Upper lobe of right lung (tissue), 1 donor: ENCODE data around the gene CDC42SE2. TPM values are rescaled to one million over a fixed set of nuclear protein-coding genes. Genes with fewer than 3 reads are reported as not detected.

ENCODE experiments used
- ATAC-seq: fragments of 200-7000 bp; cut with Tn5 transposase; one replicate; pipeline ENCODE4 v1.9.1; 2020; ENCODE audit warnings: mild to moderate bottlenecking, moderate library complexity
- DNase-seq: peaks from one replicate; pipeline ENCODE4 v3.0.0-alpha.2; 2020
- H3K27ac ChIP-seq: fragments of 200-600 bp; one replicate; pipeline ENCODE4 v1.8.0; 2022
- H3K27me3 ChIP-seq: fragments of 200-600 bp; one replicate; pipeline ENCODE4 v1.8.0; 2022; ENCODE audit warnings: mild to moderate bottlenecking
- H3K36me3 ChIP-seq: fragments of 200-600 bp; one replicate; pipeline ENCODE4 v1.8.0; 2022
- H3K4me1 ChIP-seq: fragments of 200-600 bp; one replicate; pipeline ENCODE4 v1.8.0; 2022
- H3K4me3 ChIP-seq: fragments of 200-600 bp; one replicate; pipeline ENCODE4 v1.8.0; 2022; ENCODE audit warnings: mild to moderate bottlenecking
- H3K9me3 ChIP-seq: fragments of 200-600 bp; one replicate; pipeline ENCODE4 v1.8.0; 2022
- intact Hi-C: fragments of 100-400 bp; cut with DNase I; formaldehyde crosslinking; loops from one replicate; pipeline ENCODE4 v1.11.0; 2022
- total RNA-seq: library from RNA; stranded (reverse); fragmentation: NEBNext Ultra II Directional; extraction: Animal tissue kit (Norgen Biotek cat#: 25700); gene quantifications from one replicate; pipeline ENCODE4 v1.2.1, GENCODE V29; 2021
- TF ChIP-seq, protein P1 (sequence below): fragments of 200-600 bp; IDR thresholded peaks from one replicate; pipeline ENCODE4 v1.8.0; 2022; ENCODE audit warnings: antibody characterized with exemption
- donor health status: DM: no; HTN: yes; CAD: no; lungs with severe emphysema.

Gene CDC42SE2
- total RNA-seq, 1 donor from 2014 or later, result 37.0 TPM

DNA sequence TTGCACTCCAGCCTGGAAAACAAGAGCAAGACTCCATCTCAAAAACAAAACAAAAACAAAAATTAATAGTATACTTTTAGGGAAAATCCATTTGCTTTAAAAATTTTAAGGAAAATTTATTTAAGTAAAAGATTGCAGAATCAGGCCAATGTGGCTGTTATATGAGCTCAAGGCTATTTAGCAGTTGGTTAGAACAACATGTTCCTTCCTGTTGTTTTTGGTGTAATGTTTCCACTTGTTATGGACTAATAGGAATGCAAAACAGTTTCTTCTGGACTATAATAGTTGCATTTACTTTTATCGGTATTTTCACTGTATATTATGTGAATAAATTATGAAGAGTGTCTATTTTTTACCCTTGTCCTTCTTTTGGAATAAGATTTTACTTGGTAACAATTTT is 3.0 kb upstream of the CDC42SE2 start:
- peaks cover 7% of the 10 kb centered on the region for H3K4me1 ChIP-seq
- intact Hi-C loops, result no loop called here
- H3K27me3 ChIP-seq, result no peaks in the 10 kb centered on the region
- ATAC-seq, result no peak
- TF ChIP-seq, protein P1, sequence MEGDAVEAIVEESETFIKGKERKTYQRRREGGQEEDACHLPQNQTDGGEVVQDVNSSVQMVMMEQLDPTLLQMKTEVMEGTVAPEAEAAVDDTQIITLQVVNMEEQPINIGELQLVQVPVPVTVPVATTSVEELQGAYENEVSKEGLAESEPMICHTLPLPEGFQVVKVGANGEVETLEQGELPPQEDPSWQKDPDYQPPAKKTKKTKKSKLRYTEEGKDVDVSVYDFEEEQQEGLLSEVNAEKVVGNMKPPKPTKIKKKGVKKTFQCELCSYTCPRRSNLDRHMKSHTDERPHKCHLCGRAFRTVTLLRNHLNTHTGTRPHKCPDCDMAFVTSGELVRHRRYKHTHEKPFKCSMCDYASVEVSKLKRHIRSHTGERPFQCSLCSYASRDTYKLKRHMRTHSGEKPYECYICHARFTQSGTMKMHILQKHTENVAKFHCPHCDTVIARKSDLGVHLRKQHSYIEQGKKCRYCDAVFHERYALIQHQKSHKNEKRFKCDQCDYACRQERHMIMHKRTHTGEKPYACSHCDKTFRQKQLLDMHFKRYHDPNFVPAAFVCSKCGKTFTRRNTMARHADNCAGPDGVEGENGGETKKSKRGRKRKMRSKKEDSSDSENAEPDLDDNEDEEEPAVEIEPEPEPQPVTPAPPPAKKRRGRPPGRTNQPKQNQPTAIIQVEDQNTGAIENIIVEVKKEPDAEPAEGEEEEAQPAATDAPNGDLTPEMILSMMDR, result no peak
- H3K36me3 ChIP-seq, result no peaks in the 10 kb centered on the region
- H3K4me3 ChIP-seq, result no peak overlapping the region
- H3K27ac ChIP-seq, result no peak overlapping the region
- no peaks in the 10 kb centered on the region for H3K9me3 ChIP-seq
- DNase-seq, result no peak

DNA sequence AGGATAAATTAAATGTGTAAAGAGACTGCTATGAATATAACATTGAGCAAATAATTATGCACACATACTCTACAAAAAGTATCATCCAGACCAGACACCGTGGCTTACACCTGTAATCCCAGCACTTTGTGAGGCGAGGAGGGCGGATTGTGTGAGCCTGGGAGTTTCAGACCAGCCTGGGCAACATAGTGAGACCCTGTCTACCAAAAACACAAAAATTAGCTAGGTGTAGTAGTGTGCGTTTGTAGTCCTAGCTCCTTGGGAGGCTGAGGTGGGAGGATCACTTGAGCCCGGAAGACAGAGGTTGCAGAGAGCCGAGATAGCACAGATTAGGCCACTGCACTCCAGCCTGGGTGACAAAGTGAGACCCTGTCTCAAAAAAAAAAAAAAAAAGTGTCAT is 2.4 kb upstream of the CDC42SE2 start:
- intact Hi-C loops, result no loop called here
- TF ChIP-seq, protein P1, result no peak
- Histone ChIP-seq H3K27me3 (no peaks in the 10 kb centered on the region), H3K9me3 (no peaks in the 10 kb centered on the region), H3K4me1 (peaks cover 9% of the 10 kb centered on the region), H3K4me3 (no peak overlapping the region), H3K27ac (no peak overlapping the region), H3K36me3 (no peaks in the 10 kb centered on the region)
- DNase-seq, result no peak
- no peak for ATAC-seq

DNA sequence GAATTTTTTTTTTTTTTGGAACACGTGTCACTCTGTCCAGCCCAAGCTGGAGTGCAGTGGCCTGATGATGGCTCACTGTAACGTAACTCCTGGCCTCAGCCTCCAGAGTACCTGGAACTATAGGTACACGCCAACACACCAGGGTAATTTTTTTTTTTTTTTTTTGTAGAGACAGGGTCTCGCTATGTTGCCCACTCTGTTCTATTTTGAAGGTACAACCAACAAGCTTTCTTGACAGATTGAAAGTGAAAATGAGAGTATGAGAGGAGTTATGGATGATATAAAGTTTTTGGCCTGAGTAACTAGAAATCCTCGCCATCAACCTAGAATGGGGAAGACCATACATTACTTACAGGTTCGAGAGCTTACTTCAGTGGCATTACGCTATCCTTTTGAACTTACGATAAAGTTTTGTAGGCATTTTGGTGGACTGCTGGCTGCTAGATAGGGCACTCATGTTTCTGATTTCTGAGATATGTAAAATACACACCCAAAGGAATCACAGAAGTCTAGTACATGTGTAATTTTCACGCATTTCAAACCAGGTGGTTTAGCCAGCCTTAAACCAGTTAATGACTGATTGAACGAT is 806 bp upstream of the CDC42SE2 start:
- peak overlapping the region; percentile 92 for H3K4me3 ChIP-seq
- H3K9me3 ChIP-seq, result no peaks in the 10 kb centered on the region
- intact Hi-C loops, result no loop called here
- no peak for DNase-seq
- H3K27me3 ChIP-seq, result no peaks in the 10 kb centered on the region
- TF ChIP-seq, protein P1, result no peak
- no peaks in the 10 kb centered on the region for H3K36me3 ChIP-seq
- no peak for ATAC-seq
- peaks cover 9% of the 10 kb centered on the region for H3K4me1 ChIP-seq
- H3K27ac ChIP-seq, result peak overlapping the region; percentile 92

DNA sequence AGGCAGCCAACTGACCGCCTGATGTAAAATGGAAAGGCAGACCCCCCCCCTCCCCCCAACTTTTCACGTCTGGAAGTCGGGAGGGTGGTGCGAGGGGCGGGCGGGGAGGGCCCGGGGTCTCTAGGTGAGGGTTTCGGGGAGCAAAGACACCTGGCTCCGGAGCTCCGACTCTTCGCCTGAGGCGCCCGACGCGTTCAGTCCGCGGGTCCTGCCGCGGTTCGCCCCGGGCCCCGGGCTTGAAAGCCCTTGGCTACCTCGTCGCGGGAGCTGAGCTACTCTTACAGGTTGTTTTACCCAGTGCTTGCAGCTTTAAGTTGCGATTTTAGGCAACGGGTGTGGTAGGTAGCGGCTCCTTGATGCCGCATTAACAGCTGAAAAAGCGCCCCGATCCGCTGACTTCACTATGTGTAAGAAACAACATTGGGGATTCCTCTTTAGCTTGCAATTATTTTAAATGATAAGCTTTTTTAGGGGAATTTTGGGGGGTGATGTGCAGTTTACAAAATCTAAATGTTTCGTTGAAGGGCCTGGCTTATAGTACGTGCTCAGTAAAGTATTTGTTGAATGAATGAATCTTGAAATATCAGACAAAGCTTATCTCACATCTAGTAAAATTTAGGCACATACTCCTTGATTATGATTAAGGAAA is 722 bp downstream of the CDC42SE2 start:
- H3K9me3 ChIP-seq, result no peaks in the 10 kb centered on the region
- peak; percentile 71 for DNase-seq

DNA sequence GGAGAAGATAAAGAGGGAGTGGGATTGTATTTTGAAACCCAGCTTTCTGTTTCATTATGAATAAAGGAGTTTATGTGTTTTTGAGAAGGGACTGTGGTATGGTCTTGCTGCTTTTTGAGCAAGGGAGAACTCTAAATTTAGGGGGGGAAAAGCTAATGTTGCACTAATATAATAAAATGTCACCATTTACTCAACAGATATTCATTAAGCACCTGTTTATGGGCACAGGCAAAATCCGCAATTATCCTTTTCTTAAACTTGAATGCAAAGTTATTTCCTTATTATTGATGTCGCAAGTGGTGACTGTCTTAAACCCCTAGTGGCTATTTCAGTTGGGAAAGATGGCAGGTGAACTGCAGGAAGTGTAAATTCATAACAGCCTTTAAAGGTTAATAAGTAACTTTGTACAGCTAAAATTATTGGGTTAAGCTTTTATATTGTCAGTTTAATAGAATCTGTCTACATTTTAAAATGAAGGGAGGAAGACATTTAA is 1.5 kb downstream of the CDC42SE2 start:
- DNase-seq (no peak), ATAC-seq (no peak)
- TF ChIP-seq, protein P1, result peak; percentile 29
- no peaks in the 10 kb centered on the region for H3K9me3 ChIP-seq
- H3K4me1 ChIP-seq, result peaks cover 14% of the 10 kb centered on the region
- H3K27ac ChIP-seq, result peak overlapping the region; percentile 92
- no peaks in the 10 kb centered on the region for H3K36me3 ChIP-seq
- H3K4me3 ChIP-seq, result peak overlapping the region; percentile 92
- intact Hi-C loops, result no loop called here
- H3K27me3 ChIP-seq, result no peaks in the 10 kb centered on the region

More for the DNA sequence above, 722 bp downstream of the CDC42SE2 start:
- Histone ChIP-seq H3K36me3 (no peaks in the 10 kb centered on the region), H3K27me3 (no peaks in the 10 kb centered on the region), H3K4me3 (peak overlapping the region; percentile 92), H3K27ac (peak overlapping the region; percentile 92), H3K4me1 (peaks cover 14% of the 10 kb centered on the region)
- ATAC-seq, result peak; percentile 20
- TF ChIP-seq, protein P1, result no peak
- intact Hi-C loops, result no loop called here
